ENCODE data around the gene PROCR.
"Not testable (repeated sequence)": the region's sequence is repeated elsewhere in the genome, so short reads cannot be mapped to it uniquely, and the experiment has no call there.

The PROCR gene

DNA sequence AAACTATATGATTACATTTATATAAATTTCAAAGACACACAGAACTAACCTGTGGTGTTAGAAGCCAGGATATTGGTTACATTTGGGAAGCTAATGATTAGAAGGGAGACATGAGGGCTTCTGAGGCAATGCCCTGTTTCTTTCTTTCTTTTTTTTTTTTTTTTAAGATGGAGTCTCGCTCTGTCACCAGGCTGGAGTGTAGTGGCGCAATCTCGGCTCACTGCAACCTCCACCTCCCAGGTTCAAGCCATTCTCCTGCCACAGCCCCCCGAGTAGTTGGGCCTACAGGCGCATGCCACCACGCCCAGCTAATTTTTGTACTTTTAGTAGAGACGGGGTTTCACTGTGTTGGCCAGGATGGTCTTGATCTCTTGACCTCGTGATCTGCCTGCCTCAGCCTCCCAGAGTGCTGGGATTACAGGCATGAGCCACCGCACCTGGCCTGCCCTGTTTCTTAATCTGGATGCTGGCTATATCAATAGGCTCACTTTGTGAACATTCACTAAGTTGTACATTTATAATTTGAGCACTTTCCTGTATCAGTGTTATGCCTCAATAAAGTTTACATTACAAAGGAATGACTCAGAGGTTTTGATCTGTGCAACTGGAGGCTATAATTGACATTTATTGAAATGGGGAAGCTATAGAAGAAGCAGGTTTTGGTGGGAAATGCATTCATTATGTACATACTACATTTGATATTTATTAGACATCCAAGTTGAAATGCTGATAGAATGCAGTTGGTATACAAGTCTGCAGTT is 21.3 kb downstream of the PROCR start:
- not testable (repeated sequence) for DNase-seq (ENCODE audit: low read depth)

GRCh38 chr20:35196313-35196712 is 24.4 kb downstream of the PROCR start:
- no peak for DNase-seq (ENCODE audit: low read depth)

DNA sequence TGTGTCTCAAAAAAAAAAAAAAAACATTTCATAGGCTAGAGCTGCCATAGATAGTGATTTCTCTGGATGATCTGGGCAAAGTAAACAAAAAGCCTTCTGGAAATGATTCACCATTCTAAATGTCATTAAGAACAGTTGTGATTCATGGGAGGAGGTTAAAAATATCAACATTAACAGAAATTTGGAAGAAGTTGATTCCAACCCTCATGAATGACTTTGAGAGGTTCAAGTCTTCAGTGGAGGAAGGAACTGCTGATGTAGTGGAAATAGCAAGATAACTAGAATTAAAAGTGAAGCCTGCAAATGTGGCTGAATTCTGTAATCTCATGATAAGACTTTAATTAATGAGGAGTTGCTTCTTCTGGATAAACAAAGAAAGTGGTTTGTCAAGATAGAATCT is 27.9 kb downstream of the PROCR start:
- DNase-seq (ENCODE audit: low read depth) = peak; percentile 28

- peak; percentile 82 for DNase-seq (ENCODE audit: low read depth)
Measured at GRCh38 chr20:35200267-35200666, 28.4 kb downstream of the PROCR start.

GRCh38 chr20:35201467-35201866 is 29.6 kb downstream of the PROCR start:
- DNase-seq (ENCODE audit: low read depth) = not testable (repeated sequence)

DNA sequence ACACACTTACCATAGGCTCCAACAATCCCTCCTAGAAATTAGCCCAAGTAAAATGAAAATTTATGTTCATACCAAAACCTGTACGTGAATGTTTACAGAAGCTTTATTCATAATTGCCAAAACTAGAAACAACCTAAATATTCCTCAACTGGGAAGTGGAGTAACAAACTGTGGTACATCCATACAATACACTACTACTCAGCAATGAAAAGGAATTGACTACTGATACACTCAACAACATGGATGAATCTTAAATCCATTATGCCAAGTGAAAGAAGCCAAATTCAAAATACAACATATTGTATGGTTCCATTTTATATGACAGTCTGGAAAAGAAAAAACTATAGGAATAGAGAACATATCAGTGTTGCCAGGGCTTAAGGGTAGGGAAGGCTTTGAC is 34.9 kb downstream of the PROCR start:
- DNase-seq (ENCODE audit: low read depth) = no peak

GRCh38 chr20:35207950-35208611 is 36.2 kb downstream of the PROCR start:
- peak; percentile 64 for DNase-seq (ENCODE audit: low read depth)

GRCh38 chr20:35215066-35215956 is 43.4 kb downstream of the PROCR start:
- DNase-seq (ENCODE audit: low read depth) = no peak

DNA sequence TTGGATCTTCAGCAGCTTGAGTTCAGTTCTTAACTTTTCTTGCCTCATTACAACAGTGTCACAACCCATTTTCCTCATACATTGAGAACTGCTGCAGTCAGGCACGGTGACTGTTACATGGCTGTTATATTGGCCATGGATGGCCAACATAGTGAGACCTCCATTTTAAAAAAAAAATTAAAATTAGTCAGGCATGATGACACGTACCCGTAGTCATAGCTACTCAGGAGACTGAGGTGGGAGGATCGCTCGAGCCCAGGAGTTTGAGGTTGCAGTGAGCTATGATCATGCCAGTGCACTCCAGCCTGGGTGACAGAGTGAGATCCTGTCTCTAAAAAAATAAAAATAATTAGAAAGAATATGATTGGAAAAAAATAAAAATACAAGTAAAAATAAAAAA is 44.7 kb downstream of the PROCR start:
- DNase-seq (ENCODE audit: low read depth) = no peak

- no peak for DNase-seq (ENCODE audit: low read depth)
Measured at GRCh38 chr20:35223941-35224340, 52.1 kb downstream of the PROCR start.

DNA sequence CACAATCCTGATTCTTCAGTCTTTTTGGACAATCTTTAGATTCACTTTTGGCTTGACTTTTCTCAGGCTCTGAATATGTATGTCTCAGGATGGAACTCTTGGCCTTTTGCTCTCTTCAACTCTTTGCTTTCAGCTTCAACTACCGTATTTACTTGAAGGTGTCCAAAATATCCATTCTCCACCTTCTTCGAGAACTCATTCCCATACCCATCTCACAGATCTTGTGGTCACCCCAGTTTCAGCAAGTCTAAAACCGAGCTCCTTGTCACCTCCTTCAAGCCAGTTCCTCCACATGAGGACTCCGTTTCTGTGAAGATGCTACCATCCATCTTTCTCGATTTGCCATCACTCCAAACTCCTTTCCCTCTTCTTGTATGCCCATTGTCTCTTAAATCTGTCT is 52.7 kb downstream of the PROCR start:
- no peak for DNase-seq (ENCODE audit: low read depth)

DNA sequence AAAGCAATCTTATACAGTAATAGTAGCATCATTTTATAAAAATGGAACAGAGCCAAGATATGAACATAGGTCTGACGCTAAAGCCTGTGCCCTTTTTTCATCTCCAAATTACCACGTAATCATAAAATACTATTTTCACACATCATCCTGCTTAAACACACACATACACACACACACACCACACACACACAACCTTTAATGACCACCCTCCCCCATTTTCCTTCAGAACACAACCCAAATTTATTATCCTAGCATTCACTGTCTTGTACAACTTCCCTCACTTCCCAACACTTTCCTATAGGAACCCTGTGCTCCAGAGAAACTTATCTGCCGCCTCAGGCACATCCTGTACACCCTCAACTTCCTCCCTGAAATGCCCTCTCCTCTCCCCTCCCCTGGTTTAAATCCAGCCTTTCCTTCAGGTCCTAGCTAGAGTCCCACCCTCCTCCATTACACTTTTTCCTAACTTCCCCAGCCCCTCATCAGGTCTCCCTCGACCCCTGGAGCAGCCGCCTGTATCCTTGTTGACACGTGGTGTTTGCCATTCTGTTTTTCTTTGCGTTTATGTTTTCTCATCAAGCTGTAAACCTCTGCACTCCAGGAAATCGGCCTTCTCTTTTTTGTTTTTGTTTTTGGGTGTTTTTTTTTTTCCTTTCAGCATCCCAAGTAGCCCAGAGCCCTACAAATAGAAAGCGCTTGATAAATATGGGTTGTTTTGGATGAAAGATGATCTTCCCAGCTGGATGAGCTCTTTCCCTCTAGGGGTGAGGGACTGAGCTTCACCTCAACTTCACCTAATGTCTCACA is 53.6 kb downstream of the PROCR start:
- no peak for DNase-seq (ENCODE audit: low read depth)

DNA sequence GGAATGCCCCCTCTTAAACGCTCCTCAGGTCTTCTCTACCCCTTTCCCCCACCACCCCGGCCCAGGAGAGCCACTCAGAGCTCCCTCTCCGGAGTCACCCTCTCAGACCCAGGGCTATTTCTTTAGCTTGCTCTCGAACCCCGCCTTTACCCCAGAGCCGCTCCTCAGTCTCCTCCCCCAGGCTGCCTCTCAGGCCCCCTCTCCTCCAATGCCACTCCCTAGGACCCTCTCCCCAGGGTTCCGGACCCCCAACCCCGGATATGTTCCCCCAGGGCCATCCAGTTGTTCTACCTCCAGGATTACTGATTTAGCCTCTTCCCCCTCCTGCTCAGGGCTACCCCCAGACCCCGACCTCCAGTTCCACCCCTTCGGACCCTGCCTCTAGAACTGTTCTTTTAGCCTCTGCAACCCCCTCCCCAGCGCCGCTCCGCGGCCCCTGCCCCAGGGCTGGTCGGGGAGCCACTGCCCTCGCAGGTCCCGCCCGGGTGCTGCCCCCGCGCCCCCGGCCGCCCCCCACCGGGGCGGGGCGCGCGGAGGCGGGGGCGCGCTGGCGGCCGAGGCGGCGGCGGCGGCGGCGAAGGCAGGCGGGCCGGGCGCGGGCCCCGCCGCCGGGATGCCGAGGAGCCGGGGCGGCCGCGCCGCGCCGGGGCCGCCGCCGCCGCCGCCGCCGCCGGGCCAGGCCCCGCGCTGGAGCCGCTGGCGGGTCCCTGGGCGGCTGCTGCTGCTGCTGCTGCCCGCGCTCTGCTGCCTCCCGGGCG is 54.4 kb downstream of the PROCR start, which contains the start of gene MMP24:
TSS of gene MMP24 (plus strand) at position 565 of the 758 bp plus-strand sequence. CDS start at position 614, 49 bp downstream.
- DNase-seq (ENCODE audit: low read depth) = no peak

All from fibroblast of gingiva (primary cell).